AG04450 (cell line): Measurements from ENCODE around the gene NKX2-3. TPM values are rescaled to one million over a fixed set of nuclear protein-coding genes. Genes with fewer than 3 reads are reported as not detected.

ENCODE experiments used
- CTCF ChIA-PET: fragments of 300-600, 350-600 bp; formaldehyde crosslinking; extraction: SDS; loops from one replicate; lab custom pipeline; 2022; ENCODE audit warnings: antibody characterized with exemption, inconsistent platforms; lab: Charles Lee
- POLR2A ChIA-PET: fragments of 350-600 bp; formaldehyde crosslinking; extraction: SDS; loops from one replicate; lab custom pipeline; 2021; ENCODE audit warnings: antibody characterized with exemption, inconsistent platforms; lab: Yijun Ruan, JAX
- DNase-seq: peaks from one replicate; pipeline ENCODE4 v3.0.0-alpha.2; 2011; ENCODE audit warnings: low read depth, low spot score
- H3K27ac ChIP-seq: one replicate; pipeline ENCODE4 v1.5.1; 2012; ENCODE audit warnings: low read depth, low read length, control low read depth
- H3K27me3 ChIP-seq: one replicate; pipeline ENCODE4 v1.6.0; 2012; ENCODE audit warnings: low read length; ENCODE audit not compliant: control insufficient read depth, insufficient read depth
- H3K4me3 ChIP-seq: 2 replicates; pipeline ENCODE4 v1.5.1; 2011; ENCODE audit warnings: mild to moderate bottlenecking, low read depth, low read length, control low read depth
- H3K9me3 ChIP-seq: 2 replicates; pipeline ENCODE4 v1.5.1; 2012; ENCODE audit warnings: low read length; ENCODE audit not compliant: control insufficient read depth, insufficient read depth
- polyA plus RNA-seq: library from polyadenylated mRNA; depleted of rRNA; stranded (reverse); fragments of >200 nt; gene quantifications from 2 replicates; pipeline ENCODE4 v1.2.3, GENCODE V29; 2011
- TF ChIP-seq, protein P1 (sequence below): IDR thresholded peaks from 2 replicates; pipeline ENCODE4 v1.5.1; 2011; ENCODE audit warnings: low read depth, low read length, control low read depth, inconsistent platforms

Gene NKX2-3
- polyA plus RNA-seq, 1 experiment = not detected

DNA sequence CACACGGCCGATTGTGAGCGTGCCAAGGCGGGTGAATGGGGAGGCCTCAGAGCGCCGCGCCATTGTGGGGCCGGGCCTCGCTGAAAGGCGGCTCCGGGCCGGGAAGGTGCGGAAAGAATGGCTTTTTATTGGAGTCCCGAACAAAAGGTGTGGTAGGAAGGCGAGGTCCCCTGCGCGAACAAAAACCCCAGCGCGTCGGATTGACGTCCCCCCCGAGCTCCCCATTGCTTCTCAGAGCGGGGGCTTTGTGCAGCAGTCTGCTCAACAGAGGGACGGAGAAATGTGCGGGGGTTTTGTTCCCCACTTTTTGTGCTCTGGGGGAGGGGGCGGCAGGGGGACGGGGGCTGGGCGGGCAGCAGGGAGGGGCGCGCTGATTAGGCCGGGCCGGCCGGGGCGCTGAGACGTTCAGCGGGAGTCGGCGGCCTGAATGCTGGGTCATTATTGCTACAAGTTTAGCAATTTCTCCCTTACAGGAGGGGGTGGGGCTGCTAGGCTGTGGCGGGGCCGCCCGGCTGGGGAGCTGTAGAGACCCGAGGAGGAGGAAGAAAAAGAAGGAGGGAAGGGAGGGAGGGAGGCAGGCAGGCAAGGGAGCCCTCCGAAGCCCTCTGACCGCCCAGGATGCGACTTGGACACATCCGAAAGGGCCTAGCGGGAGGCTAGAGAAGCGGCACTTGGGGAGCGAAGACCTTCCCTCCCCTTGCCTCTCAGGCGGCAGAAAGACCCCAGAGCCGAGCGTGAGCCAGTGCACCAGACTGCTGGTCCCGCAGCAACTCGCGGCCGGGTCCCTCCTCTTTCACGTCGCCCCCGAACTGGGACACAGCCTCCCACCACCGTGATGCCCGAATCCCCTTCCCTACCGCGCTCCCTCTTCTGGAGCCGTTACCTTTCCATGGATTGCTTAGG is 4.6 kb downstream of the NKX2-3 start:
- CTCF ChIA-PET = interaction anchor here (1.1 kb wide), 2 partner anchors 24 to 102 kb away, joined by 4 read pairs; no protein-coding TSS in a partner anchor
- peaks cover 16% of the 10 kb centered on the region for H3K9me3 ChIP-seq
- TF ChIP-seq, protein P1, sequence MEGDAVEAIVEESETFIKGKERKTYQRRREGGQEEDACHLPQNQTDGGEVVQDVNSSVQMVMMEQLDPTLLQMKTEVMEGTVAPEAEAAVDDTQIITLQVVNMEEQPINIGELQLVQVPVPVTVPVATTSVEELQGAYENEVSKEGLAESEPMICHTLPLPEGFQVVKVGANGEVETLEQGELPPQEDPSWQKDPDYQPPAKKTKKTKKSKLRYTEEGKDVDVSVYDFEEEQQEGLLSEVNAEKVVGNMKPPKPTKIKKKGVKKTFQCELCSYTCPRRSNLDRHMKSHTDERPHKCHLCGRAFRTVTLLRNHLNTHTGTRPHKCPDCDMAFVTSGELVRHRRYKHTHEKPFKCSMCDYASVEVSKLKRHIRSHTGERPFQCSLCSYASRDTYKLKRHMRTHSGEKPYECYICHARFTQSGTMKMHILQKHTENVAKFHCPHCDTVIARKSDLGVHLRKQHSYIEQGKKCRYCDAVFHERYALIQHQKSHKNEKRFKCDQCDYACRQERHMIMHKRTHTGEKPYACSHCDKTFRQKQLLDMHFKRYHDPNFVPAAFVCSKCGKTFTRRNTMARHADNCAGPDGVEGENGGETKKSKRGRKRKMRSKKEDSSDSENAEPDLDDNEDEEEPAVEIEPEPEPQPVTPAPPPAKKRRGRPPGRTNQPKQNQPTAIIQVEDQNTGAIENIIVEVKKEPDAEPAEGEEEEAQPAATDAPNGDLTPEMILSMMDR = no peak
- DNase-seq = no peak
- POLR2A ChIA-PET = no interaction called here
- H3K27ac ChIP-seq = no peak overlapping the region
- H3K27me3 ChIP-seq = peaks cover 92% of the 10 kb centered on the region
- no peak overlapping the region for H3K4me3 ChIP-seq

DNA sequence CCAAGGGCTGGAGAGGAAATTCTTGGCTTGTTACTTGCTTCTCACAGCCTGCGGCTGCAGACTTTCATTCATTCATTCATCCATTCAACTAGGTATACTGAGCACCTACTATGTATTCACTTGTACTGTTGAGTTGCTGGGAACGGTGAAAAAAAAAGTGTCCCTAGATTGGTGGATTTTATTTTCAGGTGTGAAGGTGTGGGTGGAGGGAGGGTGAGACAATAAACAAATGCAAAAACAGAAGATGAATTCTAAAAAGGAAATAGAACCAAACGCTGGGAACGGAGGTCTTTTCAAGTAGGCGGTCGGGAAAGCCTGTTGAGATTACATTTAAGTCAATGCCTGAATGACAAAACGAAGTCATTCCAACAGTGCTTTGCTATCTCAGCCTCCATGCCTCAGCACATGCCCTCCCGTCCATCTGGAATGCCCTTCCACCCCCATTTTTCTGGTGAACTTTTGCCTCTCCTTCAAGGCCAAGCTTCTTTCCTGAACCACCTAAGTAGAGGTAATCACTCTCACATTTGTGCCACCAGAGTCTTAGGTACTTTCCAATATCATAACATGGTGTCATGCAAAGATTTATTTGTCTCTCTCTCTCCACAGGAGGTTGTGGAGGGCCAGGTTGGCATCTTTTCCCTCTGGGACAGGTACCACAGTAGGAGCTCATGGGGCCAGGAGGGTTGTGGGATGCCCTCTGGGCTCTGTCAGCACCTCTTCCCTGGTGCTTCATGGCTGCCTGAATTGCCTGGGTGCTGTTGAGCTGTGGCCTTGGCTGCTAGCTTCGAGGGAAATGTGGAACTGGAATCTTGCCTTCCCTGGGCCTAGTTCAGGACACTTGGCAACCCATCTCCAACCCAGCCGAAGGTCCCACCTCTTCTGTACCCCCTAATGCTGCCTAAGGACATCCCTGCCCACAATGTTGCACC is 5.5 kb downstream of the NKX2-3 start:
- POLR2A ChIA-PET = no interaction called here
- H3K4me3 ChIP-seq = no peak overlapping the region
- H3K27ac ChIP-seq = no peak overlapping the region
- CTCF ChIA-PET = interaction anchor here (1.1 kb wide), 1 partner anchor 23 kb away, joined by 4 read pairs; no protein-coding TSS in a partner anchor
- no peak for DNase-seq
- TF ChIP-seq, protein P1 = no peak
- H3K9me3 ChIP-seq = peaks cover 10% of the 10 kb centered on the region; the same call in 1 of the 2 replicates
- H3K27me3 ChIP-seq = peaks cover 91% of the 10 kb centered on the region

DNA sequence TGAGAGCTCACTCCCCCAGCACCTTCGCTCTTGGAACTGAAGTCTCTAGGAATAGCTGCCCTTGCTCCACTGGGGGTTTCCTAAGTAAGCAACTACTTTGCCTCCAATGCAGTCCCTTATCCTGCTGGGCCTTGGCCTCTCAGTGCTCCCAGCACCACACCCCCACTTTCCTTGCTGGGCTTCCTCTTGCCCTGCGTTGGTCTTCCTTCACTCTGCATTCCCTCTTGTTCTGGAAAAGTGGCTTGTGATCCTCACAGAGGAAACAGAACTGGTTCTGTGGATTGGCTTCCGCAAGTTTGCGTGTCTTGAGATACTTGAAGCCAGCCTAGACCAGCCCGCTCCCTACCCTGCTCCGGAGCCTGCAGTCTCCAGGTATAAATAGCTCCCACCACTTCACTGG is 6.4 kb downstream of the NKX2-3 start:
- H3K9me3 ChIP-seq = peaks cover 10% of the 10 kb centered on the region; the same call in 1 of the 2 replicates
- CTCF ChIA-PET = no interaction called here
- POLR2A ChIA-PET = no interaction called here
- no peak for DNase-seq
- TF ChIP-seq, protein P1 = no peak
- H3K27ac ChIP-seq = no peak overlapping the region
- H3K27me3 ChIP-seq = peaks cover 84% of the 10 kb centered on the region
- H3K4me3 ChIP-seq = no peak overlapping the region

DNA sequence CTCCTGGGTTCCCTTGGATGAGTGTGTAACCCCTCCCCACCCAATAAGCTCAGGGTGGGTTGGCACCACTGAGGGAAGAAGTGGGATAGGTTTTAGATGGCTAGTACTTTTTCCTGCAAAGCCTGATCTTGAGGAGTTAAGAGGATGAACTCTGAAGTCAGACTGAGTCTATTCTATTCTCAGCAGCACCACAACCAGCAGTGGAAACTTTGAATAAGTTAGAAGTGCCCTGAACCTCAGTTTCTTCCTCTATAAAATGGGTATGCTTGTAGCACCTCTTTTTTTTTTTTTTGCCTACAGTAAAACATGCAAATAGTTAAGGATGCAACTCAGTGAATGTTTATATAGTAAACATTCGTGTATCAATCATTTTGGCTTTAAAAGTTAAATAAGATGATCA is 7.1 kb downstream of the NKX2-3 start:
- POLR2A ChIA-PET = no interaction called here
- Histone ChIP-seq H3K4me3 (no peak overlapping the region), H3K27ac (no peak overlapping the region), H3K27me3 (peaks cover 78% of the 10 kb centered on the region), H3K9me3 (peaks cover 7% of the 10 kb centered on the region; the same call in 1 of the 2 replicates)
- TF ChIP-seq, protein P1 = no peak
- CTCF ChIA-PET = no interaction called here
- DNase-seq = no peak
